HCT116 (cell line): ENCODE data around the gene FOXK1. TPM values are rescaled to one million over a fixed set of nuclear protein-coding genes. Genes with fewer than 3 reads are reported as not detected.

Experiments
- ATAC-seq: fragments of 200-7000 bp; cut with Tn5 transposase; 2 replicates; pipeline ENCODE4 v1.9.1; 2020; ENCODE audit warnings: mild to moderate bottlenecking, moderate library complexity
- BruUV-seq: library from RNA; stranded (reverse); fragments of 400-500 nt; replicated peaks from 2 replicates; lab custom pipeline; 2021; lab: Mats Ljungman, UMichigan
- CTCF ChIA-PET: fragments of 300-600 bp; sonication (Branson Sonifier 250); formaldehyde crosslinking; loops from one replicate; lab custom pipeline; 2021; ENCODE audit warnings: antibody characterized with exemption; lab: Charles Lee
- POLR2A ChIA-PET: fragments of 300-600, 350-600 bp; sonication (Branson Sonifier 250); formaldehyde crosslinking; loops from one replicate; lab custom pipeline; 2021; ENCODE audit warnings: antibody characterized with exemption; lab: Charles Lee
- RAD21 ChIA-PET, 2 experiments: fragments of 300-600 bp; sonication (Branson Sonifier 250); formaldehyde crosslinking; loops; one replicate each; lab custom pipeline; 2023; ENCODE audit warnings: low total read pairs in 2 of 2; ENCODE audit not compliant: uncharacterized antibody in 2 of 2, unreplicated experiment in 2 of 2, low non-redundant PET in 1 of 2; lab: Charles Lee
- DNase-seq: peaks from one replicate; pipeline ENCODE4 v3.0.0-alpha.2; 2010; ENCODE audit warnings: low read depth, low spot score
- H2AFZ ChIP-seq: fragments of 200-600 bp; shearing (Covaris generic), sonication (generic); 2 replicates; pipeline ENCODE4 v1.6.1; 2017; ENCODE audit warnings: low read depth, mixed run types, mixed read lengths, antibody characterized with exemption, low read length; ENCODE audit not compliant: poor library complexity, severe bottlenecking
- H3K27ac ChIP-seq: 2 replicates; pipeline ENCODE4 v1.5.1; 2012; ENCODE audit warnings: low read depth, low read length
- H3K27me3 ChIP-seq: fragments of 200-600 bp; sonication (generic); 2 replicates; pipeline ENCODE4 v1.6.1; 2016; ENCODE audit warnings: mixed run types, low read length, mixed read lengths; ENCODE audit not compliant: insufficient read depth
- H3K36me3 ChIP-seq, 2 experiments: fragments of 200-500 bp in 1 of 2; fragments of 200-600 bp in 1 of 2; sonication (Bioruptor generic) in 1 of 2; sonication (generic) in 1 of 2; 2 replicates each; pipeline versions ENCODE4 v1.5.1 to v1.6.1; 2014 to 2016; ENCODE audit warnings: low read length in 2 of 2, inconsistent platforms in 1 of 2, mixed read lengths in 1 of 2, mixed run types in 1 of 2; ENCODE audit not compliant: insufficient read depth in 2 of 2, control insufficient read depth in 1 of 2
- H3K4me1 ChIP-seq, 2 experiments: fragments of 200-600 bp in 1 of 2; sonication (generic) in 1 of 2; 2 replicates each; pipeline versions ENCODE4 v1.5.1 to v1.6.1; 2012 to 2017; ENCODE audit warnings: low read length in 2 of 2, inconsistent platforms in 1 of 2, mild to moderate bottlenecking in 1 of 2, mixed read lengths in 1 of 2, mixed run types in 1 of 2, moderate library complexity in 1 of 2; ENCODE audit not compliant: insufficient read depth in 2 of 2, control insufficient read depth in 1 of 2
- H3K4me2 ChIP-seq: fragments of 200-600 bp; sonication (generic); 2 replicates; pipeline ENCODE4 v1.6.1; 2017; ENCODE audit warnings: mixed run types, low read length, mixed read lengths
- H3K4me3 ChIP-seq, 2 experiments: fragments of 200-600 bp in 1 of 2; sonication (generic) in 1 of 2; replicated peaks in 1 of 2; 2 replicates each; pipeline ENCODE4 v1.5.1; 2011 to 2016; ENCODE audit warnings: low read length in 2 of 2, control low read depth in 1 of 2, low read depth in 1 of 2, mild to moderate bottlenecking in 1 of 2, mixed read lengths in 1 of 2, mixed run types in 1 of 2
- H3K79me2 ChIP-seq: fragments of 200-600 bp; sonication (generic); 2 replicates; pipeline ENCODE4 v1.6.1; 2017; ENCODE audit warnings: mild to moderate bottlenecking, mixed run types, low read length, moderate library complexity, mixed read lengths; ENCODE audit not compliant: insufficient read depth
- H3K9ac ChIP-seq: fragments of 200-600 bp; sonication (generic); 2 replicates; pipeline ENCODE4 v1.6.1; 2016; ENCODE audit warnings: low read length, mixed read lengths
- H3K9me2 ChIP-seq: fragments of 200-600 bp; sonication (generic), shearing (Covaris generic); 2 replicates; pipeline ENCODE4 v1.6.1; 2017; ENCODE audit warnings: mixed run types, mild to moderate bottlenecking, moderate library complexity; ENCODE audit not compliant: insufficient read depth
- H3K9me3 ChIP-seq, 2 experiments: fragments of 200-500 bp in 1 of 2; fragments of 200-600 bp in 1 of 2; sonication (Bioruptor generic) in 1 of 2; sonication (generic) in 1 of 2; 2 replicates each; pipeline ENCODE4 v1.6.1; 2014 to 2017; ENCODE audit warnings: low read length in 2 of 2, mixed read lengths in 2 of 2, inconsistent platforms in 1 of 2, low read depth in 1 of 2, mild to moderate bottlenecking in 1 of 2, mixed run types in 1 of 2, moderate library complexity in 1 of 2; ENCODE audit not compliant: control insufficient read depth in 1 of 2, insufficient read depth in 1 of 2
- H4K20me1 ChIP-seq: fragments of 200-600 bp; sonication (generic), shearing (Covaris generic); 2 replicates; pipeline ENCODE4 v1.6.1; 2017; ENCODE audit warnings: mixed run types, mild to moderate bottlenecking, moderate library complexity; ENCODE audit not compliant: insufficient read depth
- CBX3 ChIP-seq: IDR thresholded peaks from 2 replicates; pipeline ENCODE4 v1.6.1; 2012; ENCODE audit warnings: low read depth
- CEBPB ChIP-seq: IDR thresholded peaks from 2 replicates; pipeline ENCODE4 v1.6.1; 2012; ENCODE audit warnings: low read depth
- EGR1 ChIP-seq: IDR thresholded peaks from 2 replicates; pipeline ENCODE4 v1.6.1; 2012; ENCODE audit warnings: low read depth
- EZH2phosphoT487 ChIP-seq: fragments of 200-600 bp; IDR thresholded peaks from 2 replicates; pipeline ENCODE4 v1.6.1; 2018; ENCODE audit warnings: antibody characterized with exemption, borderline replicate concordance
- FOSL1 ChIP-seq: IDR thresholded peaks from 2 replicates; pipeline ENCODE4 v1.6.1; 2012; ENCODE audit warnings: low read depth
- JUND ChIP-seq: IDR thresholded peaks from 2 replicates; pipeline ENCODE4 v1.6.1; 2012
- RAD21 ChIP-seq: IDR thresholded peaks from 2 replicates; pipeline ENCODE4 v1.6.1; 2012; ENCODE audit warnings: low read depth, mild to moderate bottlenecking
- SRF ChIP-seq: IDR thresholded peaks from 2 replicates; pipeline ENCODE4 v1.6.1; 2012; ENCODE audit warnings: low read depth
- YY1 ChIP-seq: IDR thresholded peaks from 2 replicates; pipeline ENCODE4 v1.6.1; 2011; ENCODE audit warnings: low read length, low read depth, moderate library complexity, mild to moderate bottlenecking; ENCODE audit not compliant: insufficient replicate concordance; ENCODE audit errors: extremely low read depth
- ZFX ChIP-seq: fragments of 450-650 bp; IDR thresholded peaks from 2 replicates; pipeline ENCODE4 v1.6.1; 2017
- ZNF274 ChIP-seq: fragments of 200-500 bp; sonication (Bioruptor generic); IDR thresholded peaks from 2 replicates; pipeline ENCODE4 v1.6.1; 2014; ENCODE audit warnings: mild to moderate bottlenecking, low read depth, low read length, inconsistent platforms
- intact Hi-C: fragments of 100-400 bp; cut with micrococcal nuclease; formaldehyde crosslinking; loops from 2 replicates; pipeline ENCODE4 v1.10.0; 2022
- total RNA-seq: library from RNA; stranded (reverse); gene quantifications from one replicate; pipeline ENCODE4 v1.2.1, GENCODE V29; 2021; ENCODE audit not compliant: unreplicated experiment
- TF ChIP-seq, protein P1 (sequence below): IDR thresholded peaks from 2 replicates; pipeline ENCODE4 v1.6.1; 2012
- TF ChIP-seq, protein P2 (sequence below): IDR thresholded peaks from 2 replicates; pipeline ENCODE4 v1.6.1; 2012; ENCODE audit warnings: low read depth
- TF ChIP-seq, protein P3 (sequence below), 3 experiments: fragments of 200-600 bp in 1 of 3; sonication (generic) in 1 of 3; IDR thresholded peaks in 2 of 3; conservative IDR thresholded peaks in 1 of 3; 2 replicates each; pipeline ENCODE4 v1.5.1; 2012 to 2017; ENCODE audit warnings: low read depth in 2 of 3, low read length in 2 of 3, antibody characterized with exemption in 1 of 3, borderline replicate concordance in 1 of 3, control low read depth in 1 of 3, mild to moderate bottlenecking in 1 of 3, mixed read lengths in 1 of 3, mixed run types in 1 of 3, moderate library complexity in 1 of 3; ENCODE audit not compliant: insufficient read depth in 1 of 3
- TF ChIP-seq, protein P4 (sequence below): IDR thresholded peaks from 2 replicates; pipeline ENCODE4 v1.6.1; 2011; ENCODE audit warnings: mild to moderate bottlenecking, low read length, moderate library complexity; ENCODE audit not compliant: insufficient replicate concordance; ENCODE audit errors: extremely low read depth

The FOXK1 gene
- total RNA-seq, 1 experiment from 2014 or later = 60.5 TPM

DNA sequence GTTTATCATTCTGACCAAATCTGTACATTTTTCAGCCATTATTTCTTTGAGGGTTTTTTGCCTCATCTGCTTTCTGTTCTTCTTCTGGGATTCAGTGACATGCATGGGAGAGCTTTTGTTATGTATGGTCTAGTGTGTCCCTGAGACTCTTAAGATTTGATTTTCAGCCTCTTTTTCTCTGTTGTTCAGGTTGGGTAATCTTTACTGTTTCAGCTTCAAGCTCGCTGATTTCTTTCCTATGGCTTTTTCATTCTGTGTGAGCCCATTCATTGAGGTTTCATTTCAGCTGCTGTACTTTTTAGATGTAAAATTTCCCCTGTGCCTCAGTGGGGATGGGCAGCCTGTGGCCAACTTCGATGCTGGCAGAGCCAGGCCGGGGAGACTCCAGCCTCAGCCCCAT, 38.1 kb downstream of the FOXK1 start:
- Histone ChIP-seq H3K27ac (no peak overlapping the region), H3K79me2 (peaks cover 99% of the 10 kb centered on the region), H3K9me3 (peaks cover 0 to 4% of the 10 kb centered on the region in 2 experiments; a peak in 1 of 4 replicates), H3K4me1 (no peaks in the 10 kb centered on the region), H3K9me2 (no peaks in the 10 kb centered on the region), H3K9ac (no peak overlapping the region), H3K36me3 (0 out of 4 replicates have a peak, but pooled peaks cover 0 to 2% of the 10 kb centered on the region in 2 experiments), H3K27me3 (no peaks in the 10 kb centered on the region), H4K20me1 (no peaks in the 10 kb centered on the region), H3K4me2 (no peak overlapping the region), H2AFZ (no peak overlapping the region), H3K4me3 (no peak overlapping the region)
- CTCF ChIA-PET = no interaction called here
- no TSS peak for BruUV-seq
- intact Hi-C loops = no loop called here
- POLR2A ChIA-PET = no interaction called here
- ATAC-seq (no peak), DNase-seq (no peak)
- TF ChIP-seq, protein P1, sequence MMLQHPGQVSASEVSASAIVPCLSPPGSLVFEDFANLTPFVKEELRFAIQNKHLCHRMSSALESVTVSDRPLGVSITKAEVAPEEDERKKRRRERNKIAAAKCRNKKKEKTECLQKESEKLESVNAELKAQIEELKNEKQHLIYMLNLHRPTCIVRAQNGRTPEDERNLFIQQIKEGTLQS = no peak
- TF ChIP-seq YY1 (no peak), RAD21 (no peak), ZNF274 (no peak), CEBPB (no peak), CBX3 (no peak), ZFX (no peak), EZH2phosphoT487 (no peak), SRF (no peak), FOSL1 (no peak), EGR1 (no peak), JUND (no peak)
- TF ChIP-seq, protein P2, sequence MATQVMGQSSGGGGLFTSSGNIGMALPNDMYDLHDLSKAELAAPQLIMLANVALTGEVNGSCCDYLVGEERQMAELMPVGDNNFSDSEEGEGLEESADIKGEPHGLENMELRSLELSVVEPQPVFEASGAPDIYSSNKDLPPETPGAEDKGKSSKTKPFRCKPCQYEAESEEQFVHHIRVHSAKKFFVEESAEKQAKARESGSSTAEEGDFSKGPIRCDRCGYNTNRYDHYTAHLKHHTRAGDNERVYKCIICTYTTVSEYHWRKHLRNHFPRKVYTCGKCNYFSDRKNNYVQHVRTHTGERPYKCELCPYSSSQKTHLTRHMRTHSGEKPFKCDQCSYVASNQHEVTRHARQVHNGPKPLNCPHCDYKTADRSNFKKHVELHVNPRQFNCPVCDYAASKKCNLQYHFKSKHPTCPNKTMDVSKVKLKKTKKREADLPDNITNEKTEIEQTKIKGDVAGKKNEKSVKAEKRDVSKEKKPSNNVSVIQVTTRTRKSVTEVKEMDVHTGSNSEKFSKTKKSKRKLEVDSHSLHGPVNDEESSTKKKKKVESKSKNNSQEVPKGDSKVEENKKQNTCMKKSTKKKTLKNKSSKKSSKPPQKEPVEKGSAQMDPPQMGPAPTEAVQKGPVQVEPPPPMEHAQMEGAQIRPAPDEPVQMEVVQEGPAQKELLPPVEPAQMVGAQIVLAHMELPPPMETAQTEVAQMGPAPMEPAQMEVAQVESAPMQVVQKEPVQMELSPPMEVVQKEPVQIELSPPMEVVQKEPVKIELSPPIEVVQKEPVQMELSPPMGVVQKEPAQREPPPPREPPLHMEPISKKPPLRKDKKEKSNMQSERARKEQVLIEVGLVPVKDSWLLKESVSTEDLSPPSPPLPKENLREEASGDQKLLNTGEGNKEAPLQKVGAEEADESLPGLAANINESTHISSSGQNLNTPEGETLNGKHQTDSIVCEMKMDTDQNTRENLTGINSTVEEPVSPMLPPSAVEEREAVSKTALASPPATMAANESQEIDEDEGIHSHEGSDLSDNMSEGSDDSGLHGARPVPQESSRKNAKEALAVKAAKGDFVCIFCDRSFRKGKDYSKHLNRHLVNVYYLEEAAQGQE = no peak
- TF ChIP-seq, protein P3, sequence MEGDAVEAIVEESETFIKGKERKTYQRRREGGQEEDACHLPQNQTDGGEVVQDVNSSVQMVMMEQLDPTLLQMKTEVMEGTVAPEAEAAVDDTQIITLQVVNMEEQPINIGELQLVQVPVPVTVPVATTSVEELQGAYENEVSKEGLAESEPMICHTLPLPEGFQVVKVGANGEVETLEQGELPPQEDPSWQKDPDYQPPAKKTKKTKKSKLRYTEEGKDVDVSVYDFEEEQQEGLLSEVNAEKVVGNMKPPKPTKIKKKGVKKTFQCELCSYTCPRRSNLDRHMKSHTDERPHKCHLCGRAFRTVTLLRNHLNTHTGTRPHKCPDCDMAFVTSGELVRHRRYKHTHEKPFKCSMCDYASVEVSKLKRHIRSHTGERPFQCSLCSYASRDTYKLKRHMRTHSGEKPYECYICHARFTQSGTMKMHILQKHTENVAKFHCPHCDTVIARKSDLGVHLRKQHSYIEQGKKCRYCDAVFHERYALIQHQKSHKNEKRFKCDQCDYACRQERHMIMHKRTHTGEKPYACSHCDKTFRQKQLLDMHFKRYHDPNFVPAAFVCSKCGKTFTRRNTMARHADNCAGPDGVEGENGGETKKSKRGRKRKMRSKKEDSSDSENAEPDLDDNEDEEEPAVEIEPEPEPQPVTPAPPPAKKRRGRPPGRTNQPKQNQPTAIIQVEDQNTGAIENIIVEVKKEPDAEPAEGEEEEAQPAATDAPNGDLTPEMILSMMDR (IDR thresholded peaks at IDR 0.05 in 2 of 3, conservative IDR thresholded peaks at IDR 0.05 in 1 of 3; ENCODE audit: borderline replicate concordance in 1 of 3, insufficient read depth in 1 of 3, low read depth in 2 of 3, low read length in 2 of 3) = no peak
- TF ChIP-seq, protein P4, sequence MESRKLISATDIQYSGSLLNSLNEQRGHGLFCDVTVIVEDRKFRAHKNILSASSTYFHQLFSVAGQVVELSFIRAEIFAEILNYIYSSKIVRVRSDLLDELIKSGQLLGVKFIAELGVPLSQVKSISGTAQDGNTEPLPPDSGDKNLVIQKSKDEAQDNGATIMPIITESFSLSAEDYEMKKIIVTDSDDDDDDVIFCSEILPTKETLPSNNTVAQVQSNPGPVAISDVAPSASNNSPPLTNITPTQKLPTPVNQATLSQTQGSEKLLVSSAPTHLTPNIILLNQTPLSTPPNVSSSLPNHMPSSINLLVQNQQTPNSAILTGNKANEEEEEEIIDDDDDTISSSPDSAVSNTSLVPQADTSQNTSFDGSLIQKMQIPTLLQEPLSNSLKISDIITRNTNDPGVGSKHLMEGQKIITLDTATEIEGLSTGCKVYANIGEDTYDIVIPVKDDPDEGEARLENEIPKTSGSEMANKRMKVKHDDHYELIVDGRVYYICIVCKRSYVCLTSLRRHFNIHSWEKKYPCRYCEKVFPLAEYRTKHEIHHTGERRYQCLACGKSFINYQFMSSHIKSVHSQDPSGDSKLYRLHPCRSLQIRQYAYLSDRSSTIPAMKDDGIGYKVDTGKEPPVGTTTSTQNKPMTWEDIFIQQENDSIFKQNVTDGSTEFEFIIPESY = no peak
- RAD21 ChIA-PET = no interaction called here
